Activated CD8-positive, alpha-beta memory T cell treated with anti-CD3 and anti-CD28 coated beads, Interleukin-2, amount 10 ng/mL, durations not matched to agents 7 days and 5 days (primary cell): ENCODE measurements around the gene NSMF. TPM values are rescaled to one million over a fixed set of nuclear protein-coding genes. Genes with fewer than 3 reads are reported as not detected.
A peak's percentile ranks its signal among the peaks of the same experiment; 100 is the strongest.

ENCODE experiments used
- ATAC-seq: fragments of 150-1000 bp; cut with Tn5 transposase; one replicate; pipeline ENCODE4 v1.10.0; 2021; ENCODE audit warnings: moderate library complexity
- CTCF ChIA-PET: fragments of 350-600 bp; sonication (Branson Sonifier 250); formaldehyde crosslinking; loops from one replicate; lab custom pipeline; 2021; ENCODE audit warnings: antibody characterized with exemption; lab: Charles Lee
- DNase-seq: peaks from one replicate; pipeline ENCODE4 v3.0.0-alpha.2; 2020
- H3K27ac Mint-ChIP-seq: one replicate; pipeline ENCODE4 v1.8.0; 2021; ENCODE audit warnings: mild to moderate bottlenecking, mixed read lengths
- H3K27me3 Mint-ChIP-seq: one replicate; pipeline ENCODE4 v1.8.0; 2021; ENCODE audit warnings: mixed read lengths
- H3K36me3 Mint-ChIP-seq: one replicate; pipeline ENCODE4 v1.8.0; 2021; ENCODE audit warnings: mild to moderate bottlenecking, mixed read lengths
- H3K4me1 Mint-ChIP-seq: one replicate; pipeline ENCODE4 v1.8.0; 2021; ENCODE audit warnings: mixed read lengths
- H3K4me3 Mint-ChIP-seq: one replicate; pipeline ENCODE4 v1.8.0; 2021; ENCODE audit warnings: mild to moderate bottlenecking, moderate library complexity, mixed read lengths
- H3K9me3 Mint-ChIP-seq: one replicate; pipeline ENCODE4 v1.8.0; 2022; ENCODE audit warnings: low read depth, mixed read lengths
- total RNA-seq, 2 experiments: library from RNA; stranded (reverse); gene quantifications; one replicate each; pipeline ENCODE4 v1.2.3, GENCODE V29; 2021

The NSMF gene, protein sequence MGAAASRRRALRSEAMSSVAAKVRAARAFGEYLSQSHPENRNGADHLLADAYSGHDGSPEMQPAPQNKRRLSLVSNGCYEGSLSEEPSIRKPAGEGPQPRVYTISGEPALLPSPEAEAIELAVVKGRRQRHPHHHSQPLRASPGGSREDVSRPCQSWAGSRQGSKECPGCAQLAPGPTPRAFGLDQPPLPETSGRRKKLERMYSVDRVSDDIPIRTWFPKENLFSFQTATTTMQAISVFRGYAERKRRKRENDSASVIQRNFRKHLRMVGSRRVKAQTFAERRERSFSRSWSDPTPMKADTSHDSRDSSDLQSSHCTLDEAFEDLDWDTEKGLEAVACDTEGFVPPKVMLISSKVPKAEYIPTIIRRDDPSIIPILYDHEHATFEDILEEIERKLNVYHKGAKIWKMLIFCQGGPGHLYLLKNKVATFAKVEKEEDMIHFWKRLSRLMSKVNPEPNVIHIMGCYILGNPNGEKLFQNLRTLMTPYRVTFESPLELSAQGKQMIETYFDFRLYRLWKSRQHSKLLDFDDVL
- 10 to 100 TPM; 35.8 to 42.1 TPM for total RNA-seq

- Mint-ChIP-seq H3K4me1 (peaks cover 30% of the 10 kb centered on the region), H3K27ac (peak within 1 kb of the TSS; percentile 78), H3K27me3 (no peaks in the 10 kb centered on the region), H3K9me3 (no peaks in the 10 kb centered on the region), H3K36me3 (peaks cover 8% of the 10 kb centered on the region), H3K4me3 (peak within 1 kb of the TSS; percentile 48)
- CTCF ChIA-PET, result interaction anchor here (0.9 to 1.2 kb wide), 6 partner anchors 13 to 232 kb away, joined by 3 to 7 read pairs (median 4); partner anchors contain the start of genes EXD3, NRARP and RNF224
- peak; percentile 72 for ATAC-seq
- peak; percentile 94 for DNase-seq
These were observed at the start of gene NSMF for GRCh38 chr9:137459152-137459600. TSS of gene NSMF (minus strand) at chr9:137459334. CDS start at chr9:137459102, 232 bp downstream.

GRCh38 chr9:137506702-137507171 is 47.6 kb upstream of the NSMF start:
- H3K4me1 Mint-ChIP-seq, result peaks cover 1% of the 10 kb centered on the region
- peaks cover 2% of the 10 kb centered on the region for H3K9me3 Mint-ChIP-seq
- H3K27me3 Mint-ChIP-seq, result no peaks in the 10 kb centered on the region
- no peak overlapping the region for H3K4me3 Mint-ChIP-seq
- CTCF ChIA-PET, result no interaction called here
- peaks cover 5% of the 10 kb centered on the region for H3K36me3 Mint-ChIP-seq
- no peak for DNase-seq
- H3K27ac Mint-ChIP-seq, result no peak overlapping the region
- ATAC-seq, result no peak

DNA sequence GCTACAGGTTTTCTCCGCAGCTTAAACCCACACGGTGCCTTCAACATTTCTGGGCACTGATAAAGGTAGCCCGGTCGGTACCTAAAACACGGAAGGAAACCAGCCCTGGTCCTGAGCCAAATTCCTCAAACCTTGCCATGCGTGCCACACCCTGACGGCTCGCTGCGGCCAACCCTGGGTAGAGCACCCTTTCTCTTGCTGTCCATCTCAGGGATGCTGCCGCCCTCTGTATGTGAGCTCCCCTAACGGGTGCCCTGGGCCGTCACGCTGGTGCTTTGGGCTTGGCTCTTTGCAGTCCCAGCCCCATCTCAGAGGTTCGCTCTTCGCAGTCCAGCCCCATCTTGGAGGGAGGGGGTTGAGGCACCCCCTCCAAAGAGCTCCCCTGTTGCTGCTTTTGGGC is 47.1 kb upstream of the NSMF start:
- DNase-seq (no peak), ATAC-seq (no peak)
- Mint-ChIP-seq H3K27me3 (no peaks in the 10 kb centered on the region), H3K27ac (no peak overlapping the region), H3K9me3 (peaks cover 2% of the 10 kb centered on the region), H3K36me3 (peaks cover 5% of the 10 kb centered on the region), H3K4me3 (no peak overlapping the region), H3K4me1 (peaks cover 1% of the 10 kb centered on the region)
- CTCF ChIA-PET, result no interaction called here

DNA sequence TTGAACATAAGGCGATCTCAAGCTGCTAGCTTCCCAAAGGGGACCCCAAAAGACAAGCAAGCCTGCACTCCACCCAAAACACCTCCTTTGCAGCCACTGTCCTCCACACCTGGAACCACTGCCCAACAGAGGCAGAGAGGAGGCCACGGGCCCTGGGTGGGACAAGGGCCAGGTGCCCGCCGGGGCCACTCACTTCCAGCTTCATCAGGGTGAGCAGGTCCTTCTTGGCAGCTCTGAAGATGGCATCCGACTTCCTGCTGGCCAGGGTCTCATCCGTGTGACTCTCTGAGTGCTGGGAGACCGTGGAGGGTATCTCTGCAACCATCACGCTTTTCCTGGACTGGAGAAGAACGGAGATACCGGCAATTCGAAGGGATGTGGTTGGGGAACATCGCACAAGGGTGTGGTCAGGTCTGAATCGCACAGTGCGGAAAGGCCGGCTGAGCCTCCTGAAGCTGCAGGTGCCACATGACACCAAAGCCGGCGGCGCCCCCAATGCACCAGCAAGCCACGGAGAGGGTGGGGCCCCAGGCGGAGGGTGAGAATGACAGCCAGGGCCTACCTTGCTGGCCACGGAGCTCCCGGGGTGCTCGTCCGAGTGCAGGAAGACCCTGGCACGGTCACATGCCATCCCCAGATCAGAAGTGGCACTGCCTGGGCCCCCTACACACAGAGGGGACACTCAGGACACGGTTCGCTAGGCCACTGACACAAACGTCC is 46.4 kb upstream of the NSMF start:
- no peak for DNase-seq
- no peak for ATAC-seq
- Mint-ChIP-seq H3K4me1 (peaks cover 1% of the 10 kb centered on the region), H3K27ac (no peak overlapping the region), H3K36me3 (peaks cover 5% of the 10 kb centered on the region), H3K9me3 (peaks cover 2% of the 10 kb centered on the region), H3K27me3 (no peaks in the 10 kb centered on the region), H3K4me3 (no peak overlapping the region)
- CTCF ChIA-PET, result interaction anchor here (1.2 kb wide), 1 partner anchor 82 kb away, joined by 3 read pairs; the partner anchor contains the start of genes EXD3 and NOXA1

- DNase-seq (no peak), ATAC-seq (no peak)
- Mint-ChIP-seq H3K27me3 (no peaks in the 10 kb centered on the region), H3K27ac (no peak overlapping the region), H3K4me3 (no peak overlapping the region), H3K4me1 (peaks cover 1% of the 10 kb centered on the region), H3K36me3 (peaks cover 5% of the 10 kb centered on the region), H3K9me3 (peaks cover 2% of the 10 kb centered on the region)
- CTCF ChIA-PET, result interaction anchor here (1.2 kb wide), 1 partner anchor 81 kb away, joined by 3 read pairs; the partner anchor contains the start of genes EXD3 and NOXA1
These were observed 45.3 kb upstream of the NSMF start for GRCh38 chr9:137504432-137504777.

DNA sequence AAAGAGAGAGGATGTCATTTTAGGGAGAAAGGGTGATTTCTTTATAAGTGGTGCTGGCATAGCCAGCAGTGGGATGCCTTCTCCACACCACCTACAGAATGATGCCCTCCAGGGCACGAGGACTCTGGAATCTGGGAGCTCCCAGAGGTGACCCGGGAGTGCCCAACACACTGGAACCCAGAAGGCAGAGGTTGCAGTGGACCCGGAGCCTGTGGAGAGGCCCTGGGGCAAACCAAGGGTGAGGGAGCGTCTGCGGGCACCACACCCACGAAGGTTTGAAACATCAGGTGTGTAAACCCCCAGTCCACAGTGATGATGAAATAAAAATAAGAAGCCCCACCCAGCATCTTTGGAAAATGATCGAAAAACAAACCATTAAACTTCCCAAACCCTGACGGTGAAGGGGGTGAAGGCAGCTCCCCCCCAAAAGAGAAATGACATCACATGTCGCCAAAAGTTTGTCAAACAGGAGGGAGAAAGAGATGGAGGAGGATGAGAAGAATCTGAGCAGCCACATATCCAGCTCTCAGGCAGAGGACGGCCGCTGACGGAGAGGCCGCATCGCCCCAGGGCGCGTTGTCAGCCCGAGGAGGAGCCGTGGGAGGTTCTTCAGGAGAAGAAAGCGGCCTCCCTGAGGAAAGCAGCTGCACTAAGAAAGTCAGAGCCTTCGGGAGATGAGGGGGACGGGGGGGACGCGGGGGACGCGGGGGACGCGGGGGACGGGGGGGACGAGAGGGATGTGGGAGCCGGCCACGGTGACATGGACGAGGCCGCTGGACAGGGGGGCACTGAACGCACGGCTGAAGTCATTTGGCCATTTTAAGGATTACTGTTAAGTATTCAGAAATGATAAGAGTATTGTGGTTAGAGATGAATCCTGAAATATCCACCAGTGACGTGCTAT is 43.1 kb upstream of the NSMF start:
- peaks cover 1% of the 10 kb centered on the region for H3K4me1 Mint-ChIP-seq
- no peak for ATAC-seq
- peaks cover 5% of the 10 kb centered on the region for H3K36me3 Mint-ChIP-seq
- H3K27me3 Mint-ChIP-seq, result no peaks in the 10 kb centered on the region
- no peak for DNase-seq
- CTCF ChIA-PET, result no interaction called here
- H3K4me3 Mint-ChIP-seq, result no peak overlapping the region
- no peak overlapping the region for H3K27ac Mint-ChIP-seq
- peaks cover 2% of the 10 kb centered on the region for H3K9me3 Mint-ChIP-seq

GRCh38 chr9:137501457-137501856 is 42.3 kb upstream of the NSMF start:
- H3K27ac Mint-ChIP-seq, result no peak overlapping the region
- no peaks in the 10 kb centered on the region for H3K27me3 Mint-ChIP-seq
- ATAC-seq, result no peak

DNA sequence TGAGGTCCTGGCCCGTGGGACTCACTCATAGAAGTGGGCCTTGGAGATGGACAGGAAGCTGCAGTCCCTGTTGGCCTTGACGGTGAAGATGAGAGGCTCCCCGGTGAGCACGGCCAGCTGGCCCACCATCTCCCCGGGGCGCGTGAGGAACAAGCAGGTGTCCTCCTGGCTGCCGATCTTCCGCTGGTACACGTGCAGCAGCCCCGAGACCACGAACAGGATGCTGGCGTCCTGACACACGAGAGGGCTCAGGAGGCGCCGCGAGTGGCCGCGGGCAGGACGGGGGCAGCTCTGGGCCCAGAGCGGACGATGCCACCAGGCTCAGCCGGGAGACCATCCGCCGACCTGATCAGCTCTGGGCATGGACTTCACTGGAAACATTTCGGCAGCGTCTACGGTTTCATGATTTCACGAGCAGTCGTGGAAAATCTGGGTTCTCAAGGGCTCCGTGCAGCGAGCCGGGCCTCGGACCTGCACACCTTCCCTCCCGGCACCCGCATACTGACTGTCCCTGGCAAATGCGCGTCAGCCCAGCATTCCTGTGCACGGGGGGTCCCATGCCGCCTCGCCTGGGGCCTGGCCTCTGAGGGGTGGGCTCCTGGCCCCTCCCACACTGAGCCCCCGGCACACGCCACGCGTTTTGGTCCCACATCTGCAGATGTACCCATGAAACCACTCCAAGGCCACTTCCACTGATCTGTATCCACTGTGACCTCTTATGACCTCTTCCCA is 41.7 kb upstream of the NSMF start:
- Mint-ChIP-seq H3K27ac (no peak overlapping the region), H3K27me3 (no peaks in the 10 kb centered on the region), H3K36me3 (peaks cover 5% of the 10 kb centered on the region), H3K4me3 (no peak overlapping the region), H3K4me1 (peaks cover 1% of the 10 kb centered on the region), H3K9me3 (peaks cover 2% of the 10 kb centered on the region)
- ATAC-seq (no peak), DNase-seq (no peak)
- CTCF ChIA-PET, result no interaction called here

More at GRCh38 chr9:137501457-137501856, 42.3 kb upstream of the NSMF start:
- CTCF ChIA-PET, result no interaction called here
- no peak overlapping the region for H3K4me3 Mint-ChIP-seq
- H3K9me3 Mint-ChIP-seq, result peaks cover 2% of the 10 kb centered on the region
- peaks cover 5% of the 10 kb centered on the region for H3K36me3 Mint-ChIP-seq
- H3K4me1 Mint-ChIP-seq, result peaks cover 1% of the 10 kb centered on the region
- DNase-seq, result no peak

- peaks cover 5% of the 10 kb centered on the region for H3K36me3 Mint-ChIP-seq
- CTCF ChIA-PET, result no interaction called here
- no peak for ATAC-seq
- H3K9me3 Mint-ChIP-seq, result peaks cover 2% of the 10 kb centered on the region
- H3K27me3 Mint-ChIP-seq, result no peaks in the 10 kb centered on the region
- DNase-seq, result no peak
- H3K4me3 Mint-ChIP-seq, result no peak overlapping the region
- H3K4me1 Mint-ChIP-seq, result peaks cover 1% of the 10 kb centered on the region
- H3K27ac Mint-ChIP-seq, result no peak overlapping the region
These were observed 40.9 kb upstream of the NSMF start for GRCh38 chr9:137499858-137500661.

DNA sequence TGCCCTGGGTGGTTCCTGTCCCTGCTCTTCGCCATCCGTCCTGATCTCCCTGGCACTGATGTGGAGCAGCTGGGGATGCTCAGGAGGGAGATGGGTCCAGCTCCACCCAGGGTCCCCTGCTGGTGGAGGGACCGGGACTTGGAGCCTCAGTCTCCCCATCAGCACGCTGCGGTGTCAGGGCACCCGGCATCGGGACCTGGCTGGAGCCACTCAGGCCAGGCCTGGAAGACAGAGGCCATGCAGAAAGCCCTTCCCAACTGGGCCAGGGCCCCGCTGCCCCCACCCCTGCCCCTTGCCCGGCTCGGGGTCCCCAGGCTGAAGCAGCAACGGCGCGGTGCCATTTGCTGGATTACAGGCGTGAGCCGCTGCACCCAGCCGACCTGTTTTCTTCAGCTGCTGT is 40.3 kb upstream of the NSMF start:
- Mint-ChIP-seq H3K9me3 (peaks cover 2% of the 10 kb centered on the region), H3K4me3 (no peak overlapping the region), H3K4me1 (peaks cover 1% of the 10 kb centered on the region), H3K27ac (no peak overlapping the region), H3K27me3 (no peaks in the 10 kb centered on the region), H3K36me3 (peaks cover 5% of the 10 kb centered on the region)
- CTCF ChIA-PET, result no interaction called here
- DNase-seq, result no peak
- no peak for ATAC-seq

- H3K4me1 Mint-ChIP-seq, result peaks cover 4% of the 10 kb centered on the region
- no peak overlapping the region for H3K27ac Mint-ChIP-seq
- no peaks in the 10 kb centered on the region for H3K27me3 Mint-ChIP-seq
- DNase-seq, result no peak
- ATAC-seq, result no peak
- H3K36me3 Mint-ChIP-seq, result peaks cover 5% of the 10 kb centered on the region
- peaks cover 2% of the 10 kb centered on the region for H3K9me3 Mint-ChIP-seq
- H3K4me3 Mint-ChIP-seq, result no peak overlapping the region
- CTCF ChIA-PET, result no interaction called here
These were observed 39.6 kb upstream of the NSMF start for GRCh38 chr9:137498720-137499150.
